Loucy (cell line): ENCODE data around the gene SSBP4.

Experiments
- CTCF ChIP-seq: fragments of 200-600 bp; sonication (generic); conservative IDR thresholded peaks from 2 replicates; pipeline ENCODE4 v1.5.1; 2014; ENCODE audit warnings: mild to moderate bottlenecking, antibody characterized with exemption, low read length
- EZH2phosphoT487 ChIP-seq: fragments of 200-600 bp; IDR thresholded peaks from 2 replicates; pipeline ENCODE4 v1.6.1; 2018; ENCODE audit warnings: antibody characterized with exemption, mild to moderate bottlenecking, moderate library complexity, borderline replicate concordance

GRCh38 chr19:18384775-18385174 is 34.4 kb upstream of the SSBP4 start:
- TF ChIP-seq CTCF (no peak), EZH2phosphoT487 (no peak)
